Ascending aorta (tissue), 2 donors: ENCODE results near the gene KLHDC7B. TPM values are rescaled to one million over a fixed set of nuclear protein-coding genes. Genes with fewer than 3 reads are reported as not detected.

Source experiments
- DNase-seq, 2 donors: peaks; one replicate each; pipeline ENCODE4 v3.0.0-alpha.2; 2019; ENCODE audit warnings: low spot score in 2 of 2
- H3K27ac ChIP-seq, 2 donors: fragments of 200-600 bp; sonication (generic); one replicate each; pipeline ENCODE4 v1.5.1; 2016 to 2017; ENCODE audit warnings: mild to moderate bottlenecking in 1 of 2
- H3K27me3 ChIP-seq: fragments of 200-600 bp; sonication (generic); one replicate; pipeline ENCODE4 v1.5.1; 2017
- H3K36me3 ChIP-seq, 2 donors: fragments of 200-600 bp; sonication (generic); one replicate each; pipeline ENCODE4 v1.5.1; 2016
- H3K4me1 ChIP-seq, 2 donors: fragments of 200-600 bp; sonication (generic); one replicate each; pipeline ENCODE4 v1.5.1; 2016 to 2017; ENCODE audit warnings: mild to moderate bottlenecking in 1 of 2
- H3K4me3 ChIP-seq, 2 donors: fragments of 200-600 bp; sonication (generic); one replicate each; pipeline ENCODE4 v1.5.1; 2016 to 2017; ENCODE audit warnings: mild to moderate bottlenecking in 1 of 2
- H3K9me3 ChIP-seq, 2 donors: fragments of 200-600 bp; sonication (generic); one replicate each; pipeline ENCODE4 v1.5.1; 2016
- CTCF ChIP-seq, 3 experiments: fragments of 200-600 bp in 2 of 3; fragments of 450-650 bp in 1 of 3; sonication (generic) in 2 of 3; IDR thresholded peaks; one replicate each; pipeline ENCODE4 v1.5.1; 2016 to 2019; ENCODE audit warnings: antibody characterized with exemption in 3 of 3, mild to moderate bottlenecking in 1 of 3, moderate library complexity in 1 of 3
- intact Hi-C: fragments of 100-400 bp; cut with DNase I; formaldehyde crosslinking; loops from one replicate; pipeline ENCODE4 v1.15.1; 2023
- total RNA-seq: library from RNA; depleted of rRNA; stranded (reverse); fragments of >200 nt; gene quantifications from one replicate; pipeline ENCODE4 v1.1.0, GENCODE V29; 2016

Gene KLHDC7B
- total RNA-seq, 1 donor from 2014 or later: not detected

- Histone ChIP-seq H3K27ac (peak overlapping the region; percentile 78 to 97), H3K4me3 (peak overlapping the region; percentile 71 to 73), H3K36me3 (peaks cover 21 to 29% of the 10 kb centered on the region in 2 donors), H3K9me3 (no peaks in the 10 kb centered on the region), H3K4me1 (peaks cover 10 to 20% of the 10 kb centered on the region in 2 donors), H3K27me3 (no peaks in the 10 kb centered on the region)
- no peak for TF ChIP-seq CTCF (IDR thresholded peaks at IDR 0.05)
- no peak for DNase-seq
- intact Hi-C loops: loop anchor here (1.0 to 10.0 kb wide), 5 partner anchors 16 to 544 kb away; partner anchors contain the start of genes CHKB, PIM3, SCO2 and SELENOO
These were observed 36.8 kb upstream of the KLHDC7B start for GRCh38 chr22:50508897-50509296.

- Histone ChIP-seq H3K27ac (no peak overlapping the region), H3K27me3 (no peaks in the 10 kb centered on the region), H3K4me3 (no peak overlapping the region), H3K36me3 (peaks cover 19 to 33% of the 10 kb centered on the region in 2 donors), H3K9me3 (no peaks in the 10 kb centered on the region), H3K4me1 (peaks cover 0 to 8% of the 10 kb centered on the region in 2 donors)
- no peak for TF ChIP-seq CTCF (IDR thresholded peaks at IDR 0.05)
- DNase-seq: no peak
- intact Hi-C loops: no loop called here
These were observed 32.5 kb upstream of the KLHDC7B start for GRCh38 chr22:50513175-50513574.

GRCh38 chr22:50516068-50516467, 29.6 kb upstream of the KLHDC7B start:
- intact Hi-C loops: no loop called here
- no peak for TF ChIP-seq CTCF (IDR thresholded peaks at IDR 0.05)
- H3K27ac ChIP-seq: no peak overlapping the region
- peaks cover 36 to 47% of the 10 kb centered on the region in 2 donors for H3K36me3 ChIP-seq
- no peaks in the 10 kb centered on the region for H3K9me3 ChIP-seq
- no peaks in the 10 kb centered on the region for H3K4me1 ChIP-seq
- DNase-seq: no peak
- H3K27me3 ChIP-seq: no peaks in the 10 kb centered on the region
- no peak overlapping the region for H3K4me3 ChIP-seq

- H3K27ac ChIP-seq: no peak overlapping the region
- H3K27me3 ChIP-seq: no peaks in the 10 kb centered on the region
- no peak for TF ChIP-seq CTCF (IDR thresholded peaks at IDR 0.05)
- intact Hi-C loops: no loop called here
- no peak for DNase-seq
- H3K4me3 ChIP-seq: no peak overlapping the region
- peaks cover 39 to 55% of the 10 kb centered on the region in 2 donors for H3K36me3 ChIP-seq
- H3K4me1 ChIP-seq: no peaks in the 10 kb centered on the region
- H3K9me3 ChIP-seq: no peaks in the 10 kb centered on the region
These were observed 28.8 kb upstream of the KLHDC7B start for GRCh38 chr22:50516891-50517290.

GRCh38 chr22:50517495-50518260, 28.0 kb upstream of the KLHDC7B start:
- Histone ChIP-seq H3K27me3 (no peaks in the 10 kb centered on the region), H3K9me3 (no peaks in the 10 kb centered on the region), H3K4me1 (no peaks in the 10 kb centered on the region), H3K27ac (no peak overlapping the region), H3K4me3 (no peak overlapping the region), H3K36me3 (peaks cover 41 to 59% of the 10 kb centered on the region in 2 donors)
- DNase-seq: no peak
- TF ChIP-seq CTCF (IDR thresholded peaks at IDR 0.05): no peak
- intact Hi-C loops: no loop called here
